ENCODE results near the gene RPRD1B.

The RPRD1B gene

DNA sequence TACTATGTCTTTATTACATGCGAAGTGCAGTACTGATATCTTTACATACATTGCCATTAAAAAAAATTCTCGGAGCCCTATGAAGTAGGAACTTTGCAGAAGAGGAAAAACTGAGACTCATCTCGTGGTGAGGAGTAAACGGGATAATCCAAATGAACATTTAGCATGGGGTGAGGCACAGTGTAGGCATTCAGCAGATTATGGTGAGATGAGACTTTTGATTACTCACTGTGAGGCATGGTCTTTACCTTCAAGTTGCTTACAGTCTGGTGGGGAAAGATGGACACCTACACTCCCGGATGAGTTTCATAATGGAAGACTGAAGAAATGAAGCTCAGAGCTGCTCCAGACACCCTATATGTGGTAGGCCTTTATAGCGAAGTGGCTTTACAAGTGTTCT, 1.4 kb downstream of the RPRD1B start:
- peak overlapping the region; percentile 93 for H3K4me3 ChIP-seq (ENCODE audit: low read depth, low read length)
- no peak for TF ChIP-seq CTCF (conservative IDR thresholded peaks at IDR 0.05; ENCODE audit: low read depth, low read length)

DNA sequence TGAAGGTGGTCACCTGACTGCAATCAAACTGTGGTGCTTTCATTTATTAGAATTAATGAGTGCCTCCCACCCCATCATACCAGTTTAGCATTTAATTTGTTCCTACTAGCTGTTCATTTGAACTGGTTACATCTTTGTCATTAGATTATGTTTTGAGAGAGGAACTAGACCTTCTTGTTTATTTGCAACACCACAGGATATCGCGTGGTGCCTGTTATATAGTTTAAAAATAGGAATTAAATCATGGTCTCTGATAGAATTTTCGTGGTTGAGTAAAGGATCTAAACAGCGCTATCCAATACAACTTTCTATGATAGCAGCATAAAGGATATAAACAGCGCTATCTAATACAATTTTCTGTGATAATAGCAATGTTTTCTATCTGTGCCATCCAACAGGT, 2.8 kb downstream of the RPRD1B start:
- H3K4me3 ChIP-seq (ENCODE audit: low read depth, low read length) = no peak overlapping the region
- no peak for TF ChIP-seq CTCF (conservative IDR thresholded peaks at IDR 0.05; ENCODE audit: low read depth, low read length)
- no peak for DNase-seq (ENCODE audit: low read depth)

More for the DNA sequence above, 1.4 kb downstream of the RPRD1B start:
- no peak for DNase-seq (ENCODE audit: low read depth)

DNA sequence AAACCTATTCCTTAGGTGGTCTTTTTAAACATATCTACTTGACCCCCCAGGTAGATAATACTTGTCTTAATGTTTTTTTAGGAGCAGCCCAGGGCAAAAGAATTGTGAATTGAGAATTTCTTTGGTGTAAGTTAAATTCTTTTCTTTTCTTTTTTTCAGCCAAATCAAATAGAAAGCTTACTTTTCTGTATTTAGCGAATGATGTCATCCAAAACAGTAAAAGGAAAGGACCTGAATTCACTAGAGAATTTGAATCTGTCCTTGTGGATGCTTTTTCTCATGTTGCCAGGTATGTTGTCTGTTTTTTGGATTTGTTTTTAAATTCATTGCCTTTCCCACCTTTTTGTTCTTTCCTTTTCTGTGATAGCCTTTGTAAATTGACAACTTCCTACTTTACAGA, 6.7 kb downstream of the RPRD1B start:
- DNase-seq (ENCODE audit: low read depth) = no peak
- TF ChIP-seq CTCF (conservative IDR thresholded peaks at IDR 0.05; ENCODE audit: low read depth, low read length) = no peak
- H3K4me3 ChIP-seq (ENCODE audit: low read depth, low read length) = no peak overlapping the region

GRCh38 chr20:38043512-38044300, 10.2 kb downstream of the RPRD1B start:
- peak; percentile 42 for TF ChIP-seq CTCF (conservative IDR thresholded peaks at IDR 0.05; ENCODE audit: low read depth, low read length)
- peak; percentile 88 for DNase-seq (ENCODE audit: low read depth)
- no peak overlapping the region for H3K4me3 ChIP-seq (ENCODE audit: low read depth, low read length)

DNA sequence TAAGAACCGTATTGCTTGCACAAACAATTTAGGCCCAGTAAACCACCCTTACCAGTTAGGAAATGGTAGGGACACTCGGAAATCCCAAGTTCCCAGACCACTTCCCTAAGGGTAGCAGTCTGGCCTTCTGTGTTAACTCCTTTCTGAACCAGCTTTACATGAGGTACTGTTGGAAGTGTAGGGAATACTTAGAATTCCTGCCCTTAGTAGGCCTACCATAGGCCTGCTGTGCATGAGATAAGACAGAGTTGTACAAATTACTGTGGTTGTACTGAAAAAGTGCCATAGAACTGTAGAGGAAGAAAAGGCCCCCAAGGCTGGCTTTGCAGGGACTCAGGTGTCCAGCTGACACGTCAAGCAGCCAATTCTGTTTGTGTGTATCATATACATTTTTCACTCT, 11.1 kb downstream of the RPRD1B start:
- no peak for DNase-seq (ENCODE audit: low read depth)
- no peak for TF ChIP-seq CTCF (conservative IDR thresholded peaks at IDR 0.05; ENCODE audit: low read depth, low read length)
- no peak overlapping the region for H3K4me3 ChIP-seq (ENCODE audit: low read depth, low read length)

GRCh38 chr20:38046572-38046971, 13.0 kb downstream of the RPRD1B start:
- no peak for TF ChIP-seq CTCF (conservative IDR thresholded peaks at IDR 0.05; ENCODE audit: low read depth, low read length)
- no peak for DNase-seq (ENCODE audit: low read depth)
- no peak overlapping the region for H3K4me3 ChIP-seq (ENCODE audit: low read depth, low read length)

- TF ChIP-seq CTCF (conservative IDR thresholded peaks at IDR 0.05; ENCODE audit: low read depth, low read length) = no peak
- H3K4me3 ChIP-seq (ENCODE audit: low read depth, low read length) = no peak overlapping the region
- peak; percentile 82 for DNase-seq (ENCODE audit: low read depth)
Observed at GRCh38 chr20:38049800-38050199, 16.3 kb downstream of the RPRD1B start.

Data from choroid plexus epithelial cell (primary cell).